DND-41 (cell line): ENCODE results near the gene FBXL13.

Experiments
- ATAC-seq: fragments of 200-7000 bp; cut with Tn5 transposase; 3 replicates; pipeline ENCODE4 v1.9.1; 2021; ENCODE audit warnings: low read depth; ENCODE audit not compliant: insufficient read depth
- DNase-seq: peaks from one replicate; pipeline ENCODE4 v3.0.0-alpha.2; 2020
- H2AFZ ChIP-seq: 2 replicates; pipeline ENCODE4 v1.6.0; 2012; ENCODE audit warnings: low read depth, low read length
- H3K27ac ChIP-seq: 2 replicates; pipeline ENCODE4 v1.5.1; 2012; ENCODE audit warnings: low read length, inconsistent platforms
- H3K27me3 ChIP-seq: fragments of 200-600 bp; sonication (generic); 2 replicates; pipeline ENCODE4 v1.6.0; 2012; ENCODE audit warnings: low read length, mild to moderate bottlenecking, inconsistent platforms; ENCODE audit not compliant: insufficient read depth, poor library complexity
- H3K36me3 ChIP-seq: 2 replicates; pipeline ENCODE4 v1.5.1; 2012; ENCODE audit warnings: low read length, inconsistent platforms; ENCODE audit not compliant: insufficient read depth
- H3K4me1 ChIP-seq: 2 replicates; pipeline ENCODE4 v1.5.1; 2012; ENCODE audit warnings: mild to moderate bottlenecking, low read length; ENCODE audit not compliant: insufficient read depth
- H3K4me2 ChIP-seq: 2 replicates; pipeline ENCODE4 v1.6.0; 2012; ENCODE audit warnings: mild to moderate bottlenecking, moderate library complexity, low read length, inconsistent platforms; ENCODE audit not compliant: insufficient read depth
- H3K4me3 ChIP-seq, 2 experiments: fragments of 200-600 bp in 1 of 2; shearing (Covaris generic) in 1 of 2; 2 replicates each; pipeline ENCODE4 v1.5.1; 2012 to 2016; ENCODE audit warnings: inconsistent platforms in 2 of 2, low read length in 2 of 2, mild to moderate bottlenecking in 2 of 2, low read depth in 1 of 2, moderate library complexity in 1 of 2
- H3K79me2 ChIP-seq: 2 replicates; pipeline ENCODE4 v1.6.0; 2012; ENCODE audit warnings: low read length, inconsistent platforms; ENCODE audit not compliant: insufficient read depth
- H3K9ac ChIP-seq: 2 replicates; pipeline ENCODE4 v1.6.0; 2012; ENCODE audit warnings: low read depth, mild to moderate bottlenecking, inconsistent platforms, low read length, moderate library complexity
- H3K9me3 ChIP-seq: 2 replicates; pipeline ENCODE4 v1.5.1; 2012; ENCODE audit warnings: low read length, moderate library complexity, mild to moderate bottlenecking, inconsistent platforms; ENCODE audit not compliant: insufficient read depth, severe bottlenecking
- H4K20me1 ChIP-seq: 2 replicates; pipeline ENCODE4 v1.6.0; 2012; ENCODE audit warnings: low read length; ENCODE audit not compliant: insufficient read depth
- EZH2 ChIP-seq: IDR thresholded peaks from 3 replicates; pipeline ENCODE4 v1.6.1; 2012; ENCODE audit warnings: borderline replicate concordance, low read depth, mild to moderate bottlenecking, moderate library complexity, low read length, inconsistent platforms; ENCODE audit not compliant: severe bottlenecking
- TF ChIP-seq, protein P1 (sequence below): IDR thresholded peaks from 2 replicates; pipeline ENCODE4 v1.5.1; 2012; ENCODE audit warnings: borderline replicate concordance, low read length, moderate library complexity, mild to moderate bottlenecking; ENCODE audit not compliant: poor library complexity, severe bottlenecking; ENCODE audit errors: extremely low read depth

The FBXL13 gene

DNA sequence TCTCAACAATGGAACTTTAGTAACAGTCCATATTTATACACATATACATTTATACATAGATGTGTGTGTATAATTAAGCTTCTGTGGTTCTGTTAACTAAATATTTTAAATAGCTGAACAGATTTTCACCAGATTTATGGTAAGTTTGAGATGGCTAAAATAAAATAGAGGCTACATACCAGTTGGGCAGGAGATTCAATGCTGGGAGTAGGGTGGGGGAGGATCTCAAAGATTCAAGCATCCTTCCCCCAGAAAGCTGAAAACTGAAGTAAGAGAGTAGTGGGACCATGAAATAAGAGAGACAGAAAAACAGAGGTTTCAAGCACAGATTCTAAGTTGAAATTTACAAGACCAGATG is 147.8 kb downstream of the FBXL13 start:
- H3K4me2 ChIP-seq: no peak overlapping the region
- H3K9me3 ChIP-seq: no peaks in the 10 kb centered on the region
- no peak overlapping the region for H3K4me3 ChIP-seq
- ATAC-seq: no peak
- no peaks in the 10 kb centered on the region for H3K79me2 ChIP-seq
- no peaks in the 10 kb centered on the region for H4K20me1 ChIP-seq
- no peak overlapping the region for H3K9ac ChIP-seq
- no peak for TF ChIP-seq EZH2
- TF ChIP-seq, protein P1, sequence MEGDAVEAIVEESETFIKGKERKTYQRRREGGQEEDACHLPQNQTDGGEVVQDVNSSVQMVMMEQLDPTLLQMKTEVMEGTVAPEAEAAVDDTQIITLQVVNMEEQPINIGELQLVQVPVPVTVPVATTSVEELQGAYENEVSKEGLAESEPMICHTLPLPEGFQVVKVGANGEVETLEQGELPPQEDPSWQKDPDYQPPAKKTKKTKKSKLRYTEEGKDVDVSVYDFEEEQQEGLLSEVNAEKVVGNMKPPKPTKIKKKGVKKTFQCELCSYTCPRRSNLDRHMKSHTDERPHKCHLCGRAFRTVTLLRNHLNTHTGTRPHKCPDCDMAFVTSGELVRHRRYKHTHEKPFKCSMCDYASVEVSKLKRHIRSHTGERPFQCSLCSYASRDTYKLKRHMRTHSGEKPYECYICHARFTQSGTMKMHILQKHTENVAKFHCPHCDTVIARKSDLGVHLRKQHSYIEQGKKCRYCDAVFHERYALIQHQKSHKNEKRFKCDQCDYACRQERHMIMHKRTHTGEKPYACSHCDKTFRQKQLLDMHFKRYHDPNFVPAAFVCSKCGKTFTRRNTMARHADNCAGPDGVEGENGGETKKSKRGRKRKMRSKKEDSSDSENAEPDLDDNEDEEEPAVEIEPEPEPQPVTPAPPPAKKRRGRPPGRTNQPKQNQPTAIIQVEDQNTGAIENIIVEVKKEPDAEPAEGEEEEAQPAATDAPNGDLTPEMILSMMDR: no peak
- DNase-seq: no peak
- H3K36me3 ChIP-seq: no peaks in the 10 kb centered on the region
- H3K4me1 ChIP-seq: no peaks in the 10 kb centered on the region
- H3K27me3 ChIP-seq: no peaks in the 10 kb centered on the region
- no peak overlapping the region for H2AFZ ChIP-seq
- H3K27ac ChIP-seq: no peak overlapping the region

DNA sequence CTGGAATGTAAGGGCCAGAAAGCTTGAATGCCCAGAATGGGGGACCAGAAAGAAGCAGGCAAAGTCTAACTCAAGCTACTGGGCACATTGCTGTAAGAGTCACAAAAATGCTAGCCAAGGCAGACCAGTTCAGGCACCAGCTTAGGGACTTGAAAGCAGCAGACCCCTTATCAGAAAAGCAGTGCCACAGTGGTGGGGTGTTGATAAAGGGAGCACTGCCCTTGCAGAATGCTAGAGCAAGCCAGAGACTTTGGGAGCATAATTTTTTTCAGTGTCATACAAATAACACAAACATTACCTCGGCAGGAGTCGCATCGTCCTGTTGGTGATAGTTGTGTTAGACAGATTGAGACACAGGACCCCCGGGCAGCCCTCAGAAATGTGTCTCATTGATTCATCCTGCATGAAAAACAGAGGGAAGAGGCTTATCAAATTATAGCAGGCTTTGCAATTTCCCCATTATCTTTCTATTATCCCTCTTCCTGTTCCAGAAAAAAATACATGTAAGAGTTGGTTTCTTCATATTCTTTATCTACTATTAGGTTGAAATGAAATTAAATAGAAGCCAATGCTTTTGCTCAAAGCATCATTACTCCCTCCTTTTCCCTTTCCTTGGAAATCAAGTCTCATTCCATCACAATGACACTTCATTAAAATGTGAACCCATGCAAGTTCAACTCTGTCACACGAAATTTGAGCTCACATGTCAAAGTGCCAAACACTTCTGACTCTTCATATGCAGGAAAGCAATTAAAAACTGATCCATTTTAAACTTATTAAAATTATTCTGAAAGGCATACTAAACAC is 148.4 kb downstream of the FBXL13 start:
- no peak for ATAC-seq
- H3K4me3 ChIP-seq: no peak overlapping the region

DNA sequence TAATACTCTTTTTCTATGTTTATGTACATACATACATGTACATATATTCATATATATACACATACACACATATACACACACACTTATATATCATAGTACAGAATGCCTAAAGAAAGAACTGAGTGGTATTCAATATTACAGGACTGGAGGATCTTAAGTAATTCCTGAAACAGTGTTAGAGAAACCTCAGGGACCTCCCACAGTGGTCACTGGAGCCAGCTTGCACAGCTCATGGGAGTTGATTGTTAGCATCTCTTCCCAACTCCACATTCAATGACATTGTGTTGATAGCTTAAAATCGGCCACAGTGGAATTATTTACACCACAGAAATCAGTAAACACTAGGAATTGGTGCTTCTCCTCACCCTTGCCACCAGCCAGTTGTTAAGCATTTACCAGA is 155.8 kb downstream of the FBXL13 start:
- H3K27ac ChIP-seq: no peak overlapping the region
- H3K9me3 ChIP-seq: no peaks in the 10 kb centered on the region
- ATAC-seq: no peak

More for the DNA sequence above, 148.4 kb downstream of the FBXL13 start:
- Histone ChIP-seq H3K27ac (no peak overlapping the region), H4K20me1 (no peaks in the 10 kb centered on the region), H3K4me2 (no peak overlapping the region), H2AFZ (no peak overlapping the region), H3K27me3 (no peaks in the 10 kb centered on the region), H3K9me3 (no peaks in the 10 kb centered on the region), H3K79me2 (no peaks in the 10 kb centered on the region), H3K9ac (no peak overlapping the region), H3K36me3 (no peaks in the 10 kb centered on the region), H3K4me1 (no peaks in the 10 kb centered on the region)
- DNase-seq: no peak
- TF ChIP-seq EZH2: no peak
- TF ChIP-seq, protein P1: no peak

More for the DNA sequence above, 155.8 kb downstream of the FBXL13 start:
- Histone ChIP-seq H3K79me2 (no peaks in the 10 kb centered on the region), H3K4me2 (no peak overlapping the region), H2AFZ (no peak overlapping the region), H3K4me3 (no peak overlapping the region), H4K20me1 (no peaks in the 10 kb centered on the region), H3K4me1 (no peaks in the 10 kb centered on the region), H3K36me3 (no peaks in the 10 kb centered on the region), H3K27me3 (no peaks in the 10 kb centered on the region), H3K9ac (no peak overlapping the region)
- no peak for TF ChIP-seq EZH2
- TF ChIP-seq, protein P1: no peak
- DNase-seq: no peak
